Loucy (cell line): ENCODE measurements around the gene PRAC2.

Source experiments
- H2AFZ ChIP-seq: fragments of 200-600 bp; sonication (generic); 2 replicates; pipeline ENCODE4 v1.6.0; 2016; ENCODE audit warnings: antibody characterized with exemption, mild to moderate bottlenecking, low read length, moderate library complexity
- H3F3A ChIP-seq: fragments of 200-600 bp; 2 replicates; pipeline ENCODE4 v1.6.0; 2016; ENCODE audit warnings: antibody characterized with exemption, low read depth, mild to moderate bottlenecking
- H3K27me3 ChIP-seq: fragments of 200-600 bp; sonication (generic); 2 replicates; pipeline ENCODE4 v1.6.1; 2014; ENCODE audit warnings: low read length, mild to moderate bottlenecking; ENCODE audit not compliant: insufficient read depth, poor library complexity, severe bottlenecking
- H3K36me3 ChIP-seq: fragments of 200-600 bp; sonication (generic); 2 replicates; pipeline ENCODE4 v1.6.1; 2016; ENCODE audit warnings: low read length; ENCODE audit not compliant: insufficient read depth
- H3K4me1 ChIP-seq: fragments of 200-600 bp; sonication (generic); 2 replicates; pipeline ENCODE4 v1.5.1; 2014; ENCODE audit warnings: low read length, mild to moderate bottlenecking; ENCODE audit not compliant: insufficient read depth, poor library complexity, severe bottlenecking
- H3K4me2 ChIP-seq: fragments of 200-600 bp; sonication (generic); 2 replicates; pipeline ENCODE4 v1.6.0; 2014; ENCODE audit warnings: antibody characterized with exemption, low read length, low read depth, mild to moderate bottlenecking; ENCODE audit not compliant: poor library complexity, severe bottlenecking
- H3K4me3 ChIP-seq: fragments of 200-600 bp; sonication (generic); 2 replicates; pipeline ENCODE4 v1.5.1; 2014; ENCODE audit warnings: low read length, mild to moderate bottlenecking, mixed read lengths; ENCODE audit not compliant: poor library complexity, severe bottlenecking
- H3K79me2 ChIP-seq: fragments of 200-600 bp; sonication (generic); 2 replicates; pipeline ENCODE4 v1.6.1; 2014; ENCODE audit warnings: low read length; ENCODE audit not compliant: insufficient read depth
- H3K9ac ChIP-seq: fragments of 200-600 bp; sonication (generic); 2 replicates; pipeline ENCODE4 v1.6.0; 2014; ENCODE audit warnings: mild to moderate bottlenecking, low read depth, low read length, moderate library complexity; ENCODE audit not compliant: poor library complexity, severe bottlenecking
- H3K9me2 ChIP-seq: fragments of 200-600 bp; sonication (generic); replicated peaks from 2 replicates; pipeline ENCODE4 v1.6.1; 2016; ENCODE audit warnings: low read depth, low read length, mixed read lengths
- H3K9me3 ChIP-seq: fragments of 200-600 bp; sonication (generic); 2 replicates; pipeline ENCODE4 v1.6.1; 2014; ENCODE audit warnings: mild to moderate bottlenecking, antibody characterized with exemption, low read length, low read depth; ENCODE audit not compliant: insufficient read depth
- H4K20me1 ChIP-seq: fragments of 200-600 bp; sonication (generic); 2 replicates; pipeline ENCODE4 v1.6.0; 2014; ENCODE audit warnings: antibody characterized with exemption, low read length, mild to moderate bottlenecking; ENCODE audit not compliant: insufficient read depth, poor library complexity, severe bottlenecking
- CTCF ChIP-seq: fragments of 200-600 bp; sonication (generic); conservative IDR thresholded peaks from 2 replicates; pipeline ENCODE4 v1.5.1; 2014; ENCODE audit warnings: mild to moderate bottlenecking, antibody characterized with exemption, low read length
- EZH2phosphoT487 ChIP-seq: fragments of 200-600 bp; IDR thresholded peaks from 2 replicates; pipeline ENCODE4 v1.6.1; 2018; ENCODE audit warnings: antibody characterized with exemption, mild to moderate bottlenecking, moderate library complexity, borderline replicate concordance

The PRAC2 gene

GRCh38 chr17:48692049-48692448 lies 30.9 kb upstream of the PRAC2 start:
- Histone ChIP-seq H3K4me1 (no peaks in the 10 kb centered on the region), H3K9me3 (no peaks in the 10 kb centered on the region)
- TF ChIP-seq CTCF (no peak), EZH2phosphoT487 (no peak)

GRCh38 chr17:48693178-48693577 lies 29.8 kb upstream of the PRAC2 start:
- H4K20me1 ChIP-seq, result no peaks in the 10 kb centered on the region
- TF ChIP-seq CTCF (no peak), EZH2phosphoT487 (no peak)
- H3K36me3 ChIP-seq, result peaks cover 11% of the 10 kb centered on the region; the same call in 1 of the 2 replicates
- no peak overlapping the region for H3K4me2 ChIP-seq
- H3K79me2 ChIP-seq, result no peaks in the 10 kb centered on the region
- H2AFZ ChIP-seq, result no peak overlapping the region
- no peaks in the 10 kb centered on the region for H3K27me3 ChIP-seq
- H3K9ac ChIP-seq, result no peak overlapping the region
- H3K9me3 ChIP-seq, result no peaks in the 10 kb centered on the region
- no peaks in the 10 kb centered on the region for H3F3A ChIP-seq
- H3K4me1 ChIP-seq, result no peaks in the 10 kb centered on the region
- H3K4me3 ChIP-seq, result no peak overlapping the region
- no peaks in the 10 kb centered on the region for H3K9me2 ChIP-seq

More at GRCh38 chr17:48692049-48692448, 30.9 kb upstream of the PRAC2 start:
- no peaks in the 10 kb centered on the region for H4K20me1 ChIP-seq
- no peak overlapping the region for H3K4me2 ChIP-seq
- no peaks in the 10 kb centered on the region for H3K27me3 ChIP-seq
- H3K79me2 ChIP-seq, result no peaks in the 10 kb centered on the region
- no peaks in the 10 kb centered on the region for H3K9me2 ChIP-seq
- H3K36me3 ChIP-seq, result peaks cover 21% of the 10 kb centered on the region; the same call in 1 of the 2 replicates
- H3K4me3 ChIP-seq, result no peak overlapping the region
- H3F3A ChIP-seq, result no peaks in the 10 kb centered on the region
- no peak overlapping the region for H3K9ac ChIP-seq
- no peak overlapping the region for H2AFZ ChIP-seq

- no peaks in the 10 kb centered on the region for H3K79me2 ChIP-seq
- no peaks in the 10 kb centered on the region for H3K4me1 ChIP-seq
- H4K20me1 ChIP-seq, result no peaks in the 10 kb centered on the region
- TF ChIP-seq EZH2phosphoT487, result no peak
- no peak for TF ChIP-seq CTCF
- no peaks in the 10 kb centered on the region for H3K9me3 ChIP-seq
- H3K27me3 ChIP-seq, result no peaks in the 10 kb centered on the region
- no peak overlapping the region for H2AFZ ChIP-seq
- no peak overlapping the region for H3K9ac ChIP-seq
- no peak overlapping the region for H3K4me2 ChIP-seq
- peaks cover 32% of the 10 kb centered on the region; the same call in 1 of the 2 replicates for H3K36me3 ChIP-seq
- no peaks in the 10 kb centered on the region for H3K9me2 ChIP-seq
- H3F3A ChIP-seq, result no peaks in the 10 kb centered on the region
- H3K4me3 ChIP-seq, result no peak overlapping the region
Observed at GRCh38 chr17:48701864-48702532, 21.0 kb upstream of the PRAC2 start.
